ENCODE measurements around the gene HSP90AB1. TPM values are rescaled to one million over a fixed set of nuclear protein-coding genes. Genes with fewer than 3 reads are reported as not detected.
A peak's percentile ranks its signal among the peaks of the same experiment; 100 is the strongest.

HSP90AB1 gene
- total RNA-seq, 4 donors from 2014 or later, result 336 to 897 (median 564) TPM

DNA sequence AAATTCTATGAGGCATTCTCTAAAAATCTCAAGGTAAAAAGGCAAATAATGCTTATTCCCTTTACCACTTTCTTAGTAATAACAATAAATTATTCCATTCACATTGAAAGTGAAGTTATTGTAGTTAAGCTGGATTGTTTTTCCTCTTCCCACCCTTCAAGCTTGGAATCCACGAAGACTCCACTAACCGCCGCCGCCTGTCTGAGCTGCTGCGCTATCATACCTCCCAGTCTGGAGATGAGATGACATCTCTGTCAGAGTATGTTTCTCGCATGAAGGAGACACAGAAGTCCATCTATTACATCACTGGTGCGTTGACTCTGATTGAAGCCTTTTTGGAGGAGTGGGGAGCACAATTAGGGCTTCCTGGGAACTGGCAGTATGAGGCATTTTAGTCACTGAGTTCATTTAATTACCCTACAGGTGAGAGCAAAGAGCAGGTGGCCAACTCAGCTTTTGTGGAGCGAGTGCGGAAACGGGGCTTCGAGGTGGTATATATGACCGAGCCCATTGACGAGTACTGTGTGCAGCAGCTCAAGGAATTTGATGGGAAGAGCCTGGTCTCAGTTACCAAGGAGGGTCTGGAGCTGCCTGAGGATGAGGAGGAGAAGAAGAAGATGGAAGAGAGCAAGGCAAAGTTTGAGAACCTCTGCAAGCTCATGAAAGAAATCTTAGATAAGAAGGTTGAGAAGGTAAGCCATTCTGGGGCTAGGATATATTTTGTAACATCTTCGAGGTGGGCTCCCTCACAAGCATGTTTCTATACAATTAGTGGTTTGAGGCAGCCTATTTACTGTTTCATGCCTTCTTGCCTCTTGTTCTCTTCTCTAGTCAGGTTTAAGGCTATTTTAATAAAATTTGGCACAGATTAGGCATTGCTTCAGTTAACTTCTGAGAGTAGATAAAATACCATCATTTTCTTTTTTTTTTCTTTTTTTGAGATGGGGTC lies 4.9 kb downstream of the HSP90AB1 start:
- H3K4me3 ChIP-seq, result no peak overlapping the region
- no peaks in the 10 kb centered on the region for H3K36me3 ChIP-seq
- intact Hi-C loops (cut with DNase I; ENCODE audit: low total_unique reads), result no loop called here
- DNase-seq, result no peak
- H3K27ac ChIP-seq, result no peak overlapping the region
- H3K27me3 ChIP-seq, result no peaks in the 10 kb centered on the region
- H3K9me3 ChIP-seq, result no peaks in the 10 kb centered on the region
- TF ChIP-seq CTCF (IDR thresholded peaks at IDR 0.05), result no peak
- no peak for TF ChIP-seq POLR2A (IDR thresholded peaks at IDR 0.05)
- H3K4me1 ChIP-seq, result peaks cover 3 to 9% of the 10 kb centered on the region in 2 donors

- no peaks in the 10 kb centered on the region for H3K9me3 ChIP-seq
- no peak overlapping the region for H3K27ac ChIP-seq
- peaks cover 6% of the 10 kb centered on the region in 2 donors for H3K4me1 ChIP-seq
- no peak overlapping the region for H3K4me3 ChIP-seq
- no peaks in the 10 kb centered on the region for H3K27me3 ChIP-seq
- no peaks in the 10 kb centered on the region for H3K36me3 ChIP-seq
- TF ChIP-seq POLR2A (IDR thresholded peaks at IDR 0.05), result no peak
- TF ChIP-seq CTCF (IDR thresholded peaks at IDR 0.05), result peak in 1 of 4 experiments; percentile 11
- no peak for DNase-seq
- intact Hi-C loops (cut with DNase I; ENCODE audit: low total_unique reads), result no loop called here
These were observed 6.6 kb downstream of the HSP90AB1 start for GRCh38 chr6:44253307-44254101.

DNA sequence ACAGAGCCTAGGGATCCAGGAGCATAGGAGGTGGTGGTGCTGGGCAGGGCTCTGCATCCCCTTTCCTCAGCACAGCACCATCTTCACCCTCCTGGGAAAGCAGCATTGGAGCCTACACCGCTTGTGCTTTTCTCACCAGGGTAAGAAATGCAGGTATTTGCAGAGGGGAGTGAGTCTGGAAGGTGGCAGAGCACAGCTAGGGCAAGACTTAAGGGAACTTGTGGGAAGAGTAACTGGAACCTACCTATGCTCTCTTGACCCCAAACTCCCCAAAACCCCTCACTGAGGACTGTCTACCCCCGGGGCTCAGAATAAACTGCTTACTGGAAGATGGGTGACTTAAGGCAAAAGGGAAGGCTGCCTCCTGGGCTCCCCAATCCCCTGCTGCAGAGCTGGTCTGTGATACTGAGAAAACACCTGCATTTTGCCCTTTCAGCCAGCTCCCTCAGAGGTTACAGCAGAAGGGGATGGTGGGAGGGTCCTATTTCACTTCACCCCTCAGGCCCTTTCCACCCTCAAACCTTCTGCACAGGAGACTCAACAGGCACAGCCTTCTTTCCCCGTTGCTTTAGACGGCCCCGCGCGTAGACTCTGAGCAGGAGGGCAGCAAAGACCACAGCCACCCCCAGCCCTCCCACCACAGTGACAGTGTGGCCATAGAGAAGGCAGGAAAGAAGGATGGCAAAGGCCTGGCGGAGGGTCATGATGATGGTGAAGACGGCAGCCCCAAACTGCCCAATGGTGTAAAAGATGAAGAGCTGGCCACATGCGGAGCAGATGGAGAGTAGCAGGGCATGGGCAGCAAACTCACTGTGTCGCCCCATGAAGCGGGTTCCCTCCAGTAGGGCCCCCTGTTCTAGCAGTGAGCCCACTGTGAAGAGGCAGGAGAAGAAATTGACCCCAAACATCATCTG lies 7.5 kb downstream of the HSP90AB1 start:
- H3K4me1 ChIP-seq, result peaks cover 0 to 6% of the 10 kb centered on the region in 2 donors
- DNase-seq, result no peak
- H3K27ac ChIP-seq, result no peak overlapping the region
- intact Hi-C loops (cut with DNase I; ENCODE audit: low total_unique reads), result no loop called here
- H3K4me3 ChIP-seq, result no peak overlapping the region
- TF ChIP-seq POLR2A (IDR thresholded peaks at IDR 0.05), result no peak
- no peak for TF ChIP-seq CTCF (IDR thresholded peaks at IDR 0.05)
- H3K27me3 ChIP-seq, result no peaks in the 10 kb centered on the region
- H3K9me3 ChIP-seq, result no peaks in the 10 kb centered on the region
- no peaks in the 10 kb centered on the region for H3K36me3 ChIP-seq

DNA sequence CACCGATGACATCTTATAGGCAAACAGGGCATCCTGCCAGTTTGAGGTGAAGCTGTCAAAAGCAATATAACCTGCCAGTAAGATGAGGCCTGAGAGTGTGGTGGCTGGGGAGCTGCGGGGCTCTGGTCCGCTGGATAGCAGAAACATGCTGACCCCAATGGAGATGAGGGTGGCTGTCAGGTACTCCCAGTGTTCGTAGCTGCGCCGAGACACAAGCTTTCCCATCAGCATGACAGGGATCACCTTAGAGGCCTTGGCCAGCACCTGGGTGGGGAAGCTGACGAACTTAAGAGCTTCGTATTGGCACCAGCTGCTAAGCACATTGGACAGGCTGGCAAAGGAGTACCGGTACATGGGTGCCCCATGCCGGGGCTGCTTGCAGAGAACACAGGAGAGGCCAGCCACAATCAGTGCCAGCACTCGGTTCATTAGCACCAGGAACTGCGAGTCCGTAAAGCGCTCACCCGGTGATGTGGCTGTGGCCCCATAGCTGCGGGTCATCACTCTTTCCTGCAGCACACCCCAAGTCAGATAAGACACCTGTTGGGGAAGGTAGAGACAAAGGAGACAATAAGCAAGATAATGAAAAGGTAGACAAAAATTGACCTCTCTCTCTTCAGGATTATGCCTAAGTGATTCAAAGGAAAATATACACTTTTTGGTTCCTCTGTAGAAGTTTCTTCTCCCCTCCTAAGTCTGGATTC lies 8.4 kb downstream of the HSP90AB1 start:
- Histone ChIP-seq H3K4me3 (no peak overlapping the region), H3K36me3 (no peaks in the 10 kb centered on the region), H3K4me1 (peaks cover 0 to 6% of the 10 kb centered on the region in 2 donors), H3K27me3 (no peaks in the 10 kb centered on the region), H3K27ac (no peak overlapping the region), H3K9me3 (no peaks in the 10 kb centered on the region)
- intact Hi-C loops (cut with DNase I; ENCODE audit: low total_unique reads), result no loop called here
- no peak for DNase-seq
- TF ChIP-seq CTCF (IDR thresholded peaks at IDR 0.05) (no peak), POLR2A (IDR thresholded peaks at IDR 0.05) (no peak)
